GM23338 (cell line): Measurements from ENCODE around the gene TIMP4. TPM values are rescaled to one million over a fixed set of nuclear protein-coding genes. Genes with fewer than 3 reads are reported as not detected.

Source experiments
- ATAC-seq: fragments of 200-7000 bp; cut with Tn5 transposase; 3 replicates; pipeline ENCODE4 v1.9.1; 2020
- DNase-seq: peaks from one replicate; pipeline ENCODE4 v3.0.0-alpha.2; 2015; ENCODE audit warnings: low spot score
- H2AFZ ChIP-seq: fragments of 200-600 bp; sonication (generic); 2 replicates; pipeline ENCODE4 v1.8.0; 2016; ENCODE audit warnings: antibody characterized with exemption, mild to moderate bottlenecking, moderate library complexity
- H3F3A ChIP-seq: fragments of 200-600 bp; sonication (generic); replicated peaks from 2 replicates; pipeline ENCODE4 v1.8.0; 2017; ENCODE audit warnings: antibody characterized with exemption, mixed run types, low read depth
- H3K27ac ChIP-seq: fragments of 200-600 bp; sonication (generic); 2 replicates; pipeline ENCODE4 v1.6.1; 2016; ENCODE audit warnings: low read depth
- H3K27me3 ChIP-seq: fragments of 200-600 bp; sonication (generic); 2 replicates; pipeline ENCODE4 v1.8.0; 2016; ENCODE audit warnings: mild to moderate bottlenecking, mixed run types, moderate library complexity; ENCODE audit not compliant: insufficient read depth
- H3K36me3 ChIP-seq: fragments of 200-600 bp; sonication (generic); 2 replicates; pipeline ENCODE4 v1.8.0; 2016; ENCODE audit warnings: mild to moderate bottlenecking; ENCODE audit not compliant: insufficient read depth
- H3K4me1 ChIP-seq: fragments of 200-600 bp; sonication (generic); 2 replicates; pipeline ENCODE4 v1.8.0; 2016; ENCODE audit warnings: mild to moderate bottlenecking, moderate library complexity; ENCODE audit not compliant: insufficient read depth
- H3K4me2 ChIP-seq: fragments of 200-600 bp; sonication (generic); 2 replicates; pipeline ENCODE4 v1.7.1; 2017; ENCODE audit warnings: mixed run types
- H3K4me3 ChIP-seq: fragments of 200-600 bp; sonication (generic); 2 replicates; pipeline ENCODE4 v1.6.1; 2016; ENCODE audit warnings: mixed run types
- H3K79me2 ChIP-seq: fragments of 200-600 bp; sonication (generic); replicated peaks from 2 replicates; pipeline ENCODE4 v1.8.0; 2017; ENCODE audit warnings: mild to moderate bottlenecking; ENCODE audit not compliant: insufficient read depth
- H3K9me2 ChIP-seq: fragments of 200-600 bp; sonication (generic); 2 replicates; pipeline ENCODE4 v1.8.0; 2017; ENCODE audit not compliant: insufficient read depth
- H4K20me1 ChIP-seq: fragments of 200-600 bp; sonication (generic); replicated peaks from 2 replicates; pipeline ENCODE4 v1.8.0; 2017; ENCODE audit warnings: mild to moderate bottlenecking; ENCODE audit not compliant: insufficient read depth
- H3K27ac Mint-ChIP-seq: 2 replicates; pipeline ENCODE4 v1.8.0; 2020; ENCODE audit warnings: inconsistent platforms, mild to moderate bottlenecking, moderate library complexity, mixed read lengths
- H3K27me3 Mint-ChIP-seq: 3 replicates; pipeline ENCODE4 v1.8.0; 2022; ENCODE audit warnings: low read depth, mild to moderate bottlenecking, moderate library complexity, mixed read lengths, inconsistent platforms; ENCODE audit not compliant: insufficient read depth, poor library complexity
- H3K36me3 Mint-ChIP-seq: 3 replicates; pipeline ENCODE4 v1.8.0; 2021; ENCODE audit warnings: low read depth, mild to moderate bottlenecking, inconsistent platforms, moderate library complexity, mixed read lengths
- H3K4me1 Mint-ChIP-seq: 3 replicates; pipeline ENCODE4 v1.8.0; 2020; ENCODE audit warnings: mild to moderate bottlenecking, inconsistent platforms, mixed read lengths
- H3K4me3 Mint-ChIP-seq: 3 replicates; pipeline ENCODE4 v1.8.0; 2021; ENCODE audit warnings: moderate library complexity, mild to moderate bottlenecking, inconsistent platforms, mixed read lengths
- H3K9me3 Mint-ChIP-seq: 3 replicates; pipeline ENCODE4 v1.8.0; 2020; ENCODE audit warnings: moderate library complexity, mild to moderate bottlenecking, inconsistent platforms, mixed read lengths
- EZH2 ChIP-seq: fragments of 200-600 bp; sonication (generic); IDR thresholded peaks from one replicate; pipeline ENCODE4 v1.8.0; 2017; ENCODE audit warnings: antibody characterized with exemption, mild to moderate bottlenecking, low read depth; ENCODE audit not compliant: unreplicated experiment
- EZH2phosphoT487 ChIP-seq: fragments of 200-600 bp; sonication (generic); IDR thresholded peaks from one replicate; pipeline ENCODE4 v1.8.1; 2018; ENCODE audit warnings: antibody characterized with exemption; ENCODE audit not compliant: unreplicated experiment
- JUNB ChIP-seq: IDR thresholded peaks from one replicate; pipeline ENCODE4 v1.6.1; 2016; ENCODE audit warnings: antibody characterized with exemption; ENCODE audit not compliant: unreplicated experiment
- NANOG ChIP-seq: IDR thresholded peaks from 2 replicates; pipeline ENCODE4 v1.6.1; 2016; ENCODE audit warnings: antibody characterized with exemption, borderline replicate concordance
- ZNF114 ChIP-seq: fragments of 250-450 bp; sonication (Bioruptor Pico); IDR thresholded peaks from 2 replicates; pipeline ENCODE4 v1.5.0; 2020; ENCODE audit warnings: mild to moderate bottlenecking, moderate library complexity
- ZNF331 ChIP-seq: fragments of 250-450 bp; sonication (Bioruptor Pico); IDR thresholded peaks from 2 replicates; pipeline ENCODE4 v1.5.0; 2020; ENCODE audit warnings: low read depth, mild to moderate bottlenecking, moderate library complexity
- polyA plus RNA-seq: library from polyadenylated mRNA; unstranded; fragments of >200 nt; fragmentation: Nextera tagmentation; extraction: Ambion mirVana; gene quantifications from 2 replicates; pipeline ENCODE4 v1.2.1, GENCODE V29; 2016
- total RNA-seq: library from RNA; depleted of rRNA; stranded (reverse); fragments of >200 nt; shearing (Covaris generic); gene quantifications from 2 replicates; pipeline ENCODE4 v1.2.3, GENCODE V29; 2014
- TF ChIP-seq, protein P1 (sequence below): fragments of 250-450 bp; sonication (Bioruptor Pico); IDR thresholded peaks from 2 replicates; pipeline ENCODE4 v1.5.0; 2020; ENCODE audit warnings: mild to moderate bottlenecking, moderate library complexity
- TF ChIP-seq, protein P2 (sequence below): IDR thresholded peaks from one replicate; pipeline ENCODE4 v1.6.1; 2018; ENCODE audit warnings: antibody characterized with exemption; ENCODE audit not compliant: unreplicated experiment
- TF ChIP-seq, protein P3 (sequence below), 2 experiments: fragments of 200-600 bp in 1 of 2; sonication (generic) in 1 of 2; conservative IDR thresholded peaks; 2 replicates each; pipeline versions ENCODE4 v1.5.1 to v1.6.1; 2016 to 2017; ENCODE audit warnings: antibody characterized with exemption in 2 of 2, low read depth in 2 of 2, mild to moderate bottlenecking in 2 of 2, moderate library complexity in 1 of 2

The TIMP4 gene
- total and polyA plus RNA-seq, 2 experiments from 2014 or later = 6.7 to 11.1 TPM

DNA sequence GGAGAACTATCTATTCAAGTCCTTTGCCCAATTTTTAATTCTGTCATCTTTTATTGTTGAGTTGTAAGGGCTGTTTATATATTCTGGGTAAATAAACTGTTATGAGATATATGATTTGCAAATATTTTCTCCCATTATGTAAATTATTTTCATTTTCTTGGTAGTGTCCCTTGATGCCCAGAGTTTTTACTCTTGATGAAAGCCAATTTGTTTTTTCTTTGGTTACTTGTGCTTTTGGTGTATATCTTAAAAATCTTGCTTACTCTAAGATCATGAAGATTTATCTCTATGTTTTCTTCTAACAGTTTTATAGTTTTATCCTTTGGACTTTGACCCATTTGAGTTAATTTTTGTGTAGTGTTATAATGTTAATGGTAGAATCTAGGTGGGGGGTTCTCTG is 44.5 kb downstream of the TIMP4 start (continued):
- TF ChIP-seq, protein P1, sequence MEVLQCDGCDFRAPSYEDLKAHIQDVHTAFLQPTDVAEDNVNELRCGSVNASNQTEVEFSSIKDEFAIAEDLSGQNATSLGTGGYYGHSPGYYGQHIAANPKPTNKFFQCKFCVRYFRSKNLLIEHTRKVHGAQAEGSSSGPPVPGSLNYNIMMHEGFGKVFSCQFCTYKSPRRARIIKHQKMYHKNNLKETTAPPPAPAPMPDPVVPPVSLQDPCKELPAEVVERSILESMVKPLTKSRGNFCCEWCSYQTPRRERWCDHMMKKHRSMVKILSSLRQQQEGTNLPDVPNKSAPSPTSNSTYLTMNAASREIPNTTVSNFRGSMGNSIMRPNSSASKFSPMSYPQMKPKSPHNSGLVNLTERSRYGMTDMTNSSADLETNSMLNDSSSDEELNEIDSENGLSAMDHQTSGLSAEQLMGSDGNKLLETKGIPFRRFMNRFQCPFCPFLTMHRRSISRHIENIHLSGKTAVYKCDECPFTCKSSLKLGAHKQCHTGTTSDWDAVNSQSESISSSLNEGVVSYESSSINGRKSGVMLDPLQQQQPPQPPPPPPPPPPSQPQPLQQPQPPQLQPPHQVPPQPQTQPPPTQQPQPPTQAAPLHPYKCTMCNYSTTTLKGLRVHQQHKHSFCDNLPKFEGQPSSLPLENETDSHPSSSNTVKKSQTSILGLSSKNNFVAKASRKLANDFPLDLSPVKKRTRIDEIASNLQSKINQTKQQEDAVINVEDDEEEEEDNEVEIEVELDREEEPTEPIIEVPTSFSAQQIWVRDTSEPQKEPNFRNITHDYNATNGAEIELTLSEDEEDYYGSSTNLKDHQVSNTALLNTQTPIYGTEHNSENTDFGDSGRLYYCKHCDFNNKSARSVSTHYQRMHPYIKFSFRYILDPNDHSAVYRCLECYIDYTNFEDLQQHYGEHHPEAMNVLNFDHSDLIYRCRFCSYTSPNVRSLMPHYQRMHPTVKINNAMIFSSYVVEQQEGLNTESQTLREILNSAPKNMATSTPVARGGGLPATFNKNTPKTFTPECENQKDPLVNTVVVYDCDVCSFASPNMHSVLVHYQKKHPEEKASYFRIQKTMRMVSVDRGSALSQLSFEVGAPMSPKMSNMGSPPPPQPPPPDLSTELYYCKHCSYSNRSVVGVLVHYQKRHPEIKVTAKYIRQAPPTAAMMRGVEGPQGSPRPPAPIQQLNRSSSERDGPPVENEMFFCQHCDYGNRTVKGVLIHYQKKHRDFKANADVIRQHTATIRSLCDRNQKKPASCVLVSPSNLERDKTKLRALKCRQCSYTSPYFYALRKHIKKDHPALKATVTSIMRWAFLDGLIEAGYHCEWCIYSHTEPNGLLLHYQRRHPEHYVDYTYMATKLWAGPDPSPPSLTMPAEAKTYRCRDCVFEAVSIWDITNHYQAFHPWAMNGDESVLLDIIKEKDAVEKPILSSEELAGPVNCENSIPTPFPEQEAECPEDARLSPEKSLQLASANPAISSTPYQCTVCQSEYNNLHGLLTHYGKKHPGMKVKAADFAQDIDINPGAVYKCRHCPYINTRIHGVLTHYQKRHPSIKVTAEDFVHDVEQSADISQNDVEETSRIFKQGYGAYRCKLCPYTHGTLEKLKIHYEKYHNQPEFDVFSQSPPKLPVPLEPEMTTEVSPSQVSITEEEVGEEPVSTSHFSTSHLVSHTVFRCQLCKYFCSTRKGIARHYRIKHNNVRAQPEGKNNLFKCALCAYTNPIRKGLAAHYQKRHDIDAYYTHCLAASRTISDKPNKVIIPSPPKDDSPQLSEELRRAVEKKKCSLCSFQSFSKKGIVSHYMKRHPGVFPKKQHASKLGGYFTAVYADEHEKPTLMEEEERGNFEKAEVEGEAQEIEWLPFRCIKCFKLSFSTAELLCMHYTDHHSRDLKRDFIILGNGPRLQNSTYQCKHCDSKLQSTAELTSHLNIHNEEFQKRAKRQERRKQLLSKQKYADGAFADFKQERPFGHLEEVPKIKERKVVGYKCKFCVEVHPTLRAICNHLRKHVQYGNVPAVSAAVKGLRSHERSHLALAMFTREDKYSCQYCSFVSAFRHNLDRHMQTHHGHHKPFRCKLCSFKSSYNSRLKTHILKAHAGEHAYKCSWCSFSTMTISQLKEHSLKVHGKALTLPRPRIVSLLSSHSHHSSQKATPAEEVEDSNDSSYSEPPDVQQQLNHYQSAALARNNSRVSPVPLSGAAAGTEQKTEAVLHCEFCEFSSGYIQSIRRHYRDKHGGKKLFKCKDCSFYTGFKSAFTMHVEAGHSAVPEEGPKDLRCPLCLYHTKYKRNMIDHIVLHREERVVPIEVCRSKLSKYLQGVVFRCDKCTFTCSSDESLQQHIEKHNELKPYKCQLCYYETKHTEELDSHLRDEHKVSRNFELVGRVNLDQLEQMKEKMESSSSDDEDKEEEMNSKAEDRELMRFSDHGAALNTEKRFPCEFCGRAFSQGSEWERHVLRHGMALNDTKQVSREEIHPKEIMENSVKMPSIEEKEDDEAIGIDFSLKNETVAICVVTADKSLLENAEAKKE (CRISPR knock-in tag) = no peak
- TF ChIP-seq, protein P2, sequence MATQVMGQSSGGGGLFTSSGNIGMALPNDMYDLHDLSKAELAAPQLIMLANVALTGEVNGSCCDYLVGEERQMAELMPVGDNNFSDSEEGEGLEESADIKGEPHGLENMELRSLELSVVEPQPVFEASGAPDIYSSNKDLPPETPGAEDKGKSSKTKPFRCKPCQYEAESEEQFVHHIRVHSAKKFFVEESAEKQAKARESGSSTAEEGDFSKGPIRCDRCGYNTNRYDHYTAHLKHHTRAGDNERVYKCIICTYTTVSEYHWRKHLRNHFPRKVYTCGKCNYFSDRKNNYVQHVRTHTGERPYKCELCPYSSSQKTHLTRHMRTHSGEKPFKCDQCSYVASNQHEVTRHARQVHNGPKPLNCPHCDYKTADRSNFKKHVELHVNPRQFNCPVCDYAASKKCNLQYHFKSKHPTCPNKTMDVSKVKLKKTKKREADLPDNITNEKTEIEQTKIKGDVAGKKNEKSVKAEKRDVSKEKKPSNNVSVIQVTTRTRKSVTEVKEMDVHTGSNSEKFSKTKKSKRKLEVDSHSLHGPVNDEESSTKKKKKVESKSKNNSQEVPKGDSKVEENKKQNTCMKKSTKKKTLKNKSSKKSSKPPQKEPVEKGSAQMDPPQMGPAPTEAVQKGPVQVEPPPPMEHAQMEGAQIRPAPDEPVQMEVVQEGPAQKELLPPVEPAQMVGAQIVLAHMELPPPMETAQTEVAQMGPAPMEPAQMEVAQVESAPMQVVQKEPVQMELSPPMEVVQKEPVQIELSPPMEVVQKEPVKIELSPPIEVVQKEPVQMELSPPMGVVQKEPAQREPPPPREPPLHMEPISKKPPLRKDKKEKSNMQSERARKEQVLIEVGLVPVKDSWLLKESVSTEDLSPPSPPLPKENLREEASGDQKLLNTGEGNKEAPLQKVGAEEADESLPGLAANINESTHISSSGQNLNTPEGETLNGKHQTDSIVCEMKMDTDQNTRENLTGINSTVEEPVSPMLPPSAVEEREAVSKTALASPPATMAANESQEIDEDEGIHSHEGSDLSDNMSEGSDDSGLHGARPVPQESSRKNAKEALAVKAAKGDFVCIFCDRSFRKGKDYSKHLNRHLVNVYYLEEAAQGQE = no peak
- TF ChIP-seq JUNB = no peak
- TF ChIP-seq ZNF114 = no peak

DNA sequence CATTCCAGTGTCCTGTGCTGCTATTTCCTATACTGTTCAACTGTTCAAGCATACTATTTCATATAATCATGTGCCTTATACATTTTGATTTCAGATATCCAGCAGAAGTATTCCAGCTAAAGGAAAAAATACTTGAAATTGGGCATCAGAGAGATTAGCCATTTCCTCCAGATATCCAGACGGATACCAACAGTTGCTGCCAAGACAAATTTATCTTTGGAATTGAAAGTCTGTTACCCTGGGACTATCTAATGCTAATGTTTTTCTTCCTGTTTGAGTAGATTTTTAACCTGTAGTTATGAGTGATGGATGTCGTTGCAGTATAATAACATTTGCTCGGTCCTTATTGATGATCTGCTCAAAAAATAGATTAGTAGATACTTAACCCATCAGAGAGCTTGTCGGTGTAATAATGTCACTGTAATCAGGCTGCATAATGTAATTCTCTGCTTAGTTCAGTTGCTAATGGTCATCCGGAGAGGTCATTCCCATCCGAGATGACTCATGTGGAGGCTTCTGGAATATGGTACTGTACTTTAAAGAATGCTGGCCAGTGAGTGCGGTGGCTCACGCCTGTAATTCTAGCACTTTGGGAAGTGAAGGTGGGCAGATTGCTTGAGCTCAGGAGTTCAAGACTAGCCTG is 51.5 kb downstream of the TIMP4 start:
- Mint-ChIP-seq H3K4me1 (no peaks in the 10 kb centered on the region), H3K9me3 (peaks cover 19% of the 10 kb centered on the region), H3K27me3 (peaks cover 2% of the 10 kb centered on the region), H3K4me3 (no peak overlapping the region), H3K27ac (no peak overlapping the region), H3K36me3 (peaks cover 17% of the 10 kb centered on the region)
- DNase-seq = no peak
- H3K4me1 ChIP-seq = no peaks in the 10 kb centered on the region
- H3K9me2 ChIP-seq = 0 out of 2 replicates have a peak, but pooled peaks cover 4% of the 10 kb centered on the region
- no peaks in the 10 kb centered on the region for H3K27me3 ChIP-seq
- no peaks in the 10 kb centered on the region for H4K20me1 ChIP-seq
- H3K4me2 ChIP-seq = no peak overlapping the region
- no peak overlapping the region for H3K4me3 ChIP-seq
- no peaks in the 10 kb centered on the region for H3K79me2 ChIP-seq
- H3K27ac ChIP-seq = no peak overlapping the region
- no peak for ATAC-seq
- peaks cover 6% of the 10 kb centered on the region; the same call in 1 of the 2 replicates for H3K36me3 ChIP-seq
- no peak overlapping the region for H2AFZ ChIP-seq
- no peaks in the 10 kb centered on the region for H3F3A ChIP-seq
- TF ChIP-seq EZH2phosphoT487 = no peak
- no peak for TF ChIP-seq JUNB
- no peak for TF ChIP-seq NANOG
- no peak for TF ChIP-seq EZH2
- no peak for TF ChIP-seq ZNF331 (CRISPR knock-in tag)
- TF ChIP-seq, protein P2 = no peak
- TF ChIP-seq, protein P3, sequence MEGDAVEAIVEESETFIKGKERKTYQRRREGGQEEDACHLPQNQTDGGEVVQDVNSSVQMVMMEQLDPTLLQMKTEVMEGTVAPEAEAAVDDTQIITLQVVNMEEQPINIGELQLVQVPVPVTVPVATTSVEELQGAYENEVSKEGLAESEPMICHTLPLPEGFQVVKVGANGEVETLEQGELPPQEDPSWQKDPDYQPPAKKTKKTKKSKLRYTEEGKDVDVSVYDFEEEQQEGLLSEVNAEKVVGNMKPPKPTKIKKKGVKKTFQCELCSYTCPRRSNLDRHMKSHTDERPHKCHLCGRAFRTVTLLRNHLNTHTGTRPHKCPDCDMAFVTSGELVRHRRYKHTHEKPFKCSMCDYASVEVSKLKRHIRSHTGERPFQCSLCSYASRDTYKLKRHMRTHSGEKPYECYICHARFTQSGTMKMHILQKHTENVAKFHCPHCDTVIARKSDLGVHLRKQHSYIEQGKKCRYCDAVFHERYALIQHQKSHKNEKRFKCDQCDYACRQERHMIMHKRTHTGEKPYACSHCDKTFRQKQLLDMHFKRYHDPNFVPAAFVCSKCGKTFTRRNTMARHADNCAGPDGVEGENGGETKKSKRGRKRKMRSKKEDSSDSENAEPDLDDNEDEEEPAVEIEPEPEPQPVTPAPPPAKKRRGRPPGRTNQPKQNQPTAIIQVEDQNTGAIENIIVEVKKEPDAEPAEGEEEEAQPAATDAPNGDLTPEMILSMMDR (conservative IDR thresholded peaks at IDR 0.05; ENCODE audit: low read depth in 2 of 2) = no peak
